Skeletal muscle satellite cell (primary cell): ENCODE results near the gene MYO1G.

Experiments
- H3K27me3 ChIP-seq: 2 replicates; pipeline ENCODE4 v1.7.0; 2013; ENCODE audit warnings: low read length; ENCODE audit not compliant: control insufficient read depth, insufficient read depth
- H3K36me3 ChIP-seq: 2 replicates; pipeline ENCODE4 v1.7.0; 2013; ENCODE audit warnings: mild to moderate bottlenecking, control low read depth, low read length; ENCODE audit not compliant: insufficient read depth
- H3K4me1 ChIP-seq: 2 replicates; pipeline ENCODE4 v1.7.0; 2013; ENCODE audit warnings: low read length; ENCODE audit not compliant: control insufficient read depth, insufficient read depth
- H3K4me2 ChIP-seq: 2 replicates; pipeline ENCODE4 v1.7.0; 2013; ENCODE audit warnings: mild to moderate bottlenecking, low read length
- H3K4me3 ChIP-seq: 2 replicates; pipeline ENCODE4 v1.7.0; 2013; ENCODE audit warnings: low read length
- H3K9ac ChIP-seq: 2 replicates; pipeline ENCODE4 v1.7.0; 2013; ENCODE audit warnings: mild to moderate bottlenecking, low read depth, low read length, moderate library complexity
- H3K9me3 ChIP-seq: replicated peaks from 2 replicates; pipeline ENCODE4 v1.7.0; 2013; ENCODE audit warnings: mild to moderate bottlenecking, control low read depth, low read length

The MYO1G gene

DNA sequence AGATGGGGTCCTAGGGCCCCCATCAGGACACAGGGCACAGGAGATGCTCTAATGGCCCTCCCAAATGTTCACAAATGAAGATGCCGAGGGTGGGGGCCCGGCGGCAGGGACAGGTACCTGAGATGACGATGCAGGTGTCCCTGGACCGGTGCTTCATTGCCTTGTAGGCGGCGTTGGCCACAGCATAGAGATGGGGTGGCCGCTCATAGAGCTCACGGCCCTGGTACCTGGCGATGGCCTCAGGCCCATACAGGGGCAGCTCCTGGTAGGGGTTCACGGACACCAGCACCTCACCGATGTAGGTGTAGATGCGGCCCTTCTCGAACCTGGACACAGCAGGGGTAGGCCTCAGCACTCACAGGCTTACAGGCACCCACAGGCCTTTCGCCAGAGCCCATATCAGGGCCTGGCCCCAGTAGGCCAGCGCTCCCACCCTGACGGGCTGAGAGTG is 2.0 kb downstream of the MYO1G start:
- Histone ChIP-seq H3K27me3 (no peaks in the 10 kb centered on the region), H3K9me3 (no peaks in the 10 kb centered on the region), H3K36me3 (peaks cover 2% of the 10 kb centered on the region), H3K4me1 (peaks cover 20% of the 10 kb centered on the region), H3K4me3 (no peak overlapping the region), H3K4me2 (no peak overlapping the region), H3K9ac (no peak overlapping the region)

DNA sequence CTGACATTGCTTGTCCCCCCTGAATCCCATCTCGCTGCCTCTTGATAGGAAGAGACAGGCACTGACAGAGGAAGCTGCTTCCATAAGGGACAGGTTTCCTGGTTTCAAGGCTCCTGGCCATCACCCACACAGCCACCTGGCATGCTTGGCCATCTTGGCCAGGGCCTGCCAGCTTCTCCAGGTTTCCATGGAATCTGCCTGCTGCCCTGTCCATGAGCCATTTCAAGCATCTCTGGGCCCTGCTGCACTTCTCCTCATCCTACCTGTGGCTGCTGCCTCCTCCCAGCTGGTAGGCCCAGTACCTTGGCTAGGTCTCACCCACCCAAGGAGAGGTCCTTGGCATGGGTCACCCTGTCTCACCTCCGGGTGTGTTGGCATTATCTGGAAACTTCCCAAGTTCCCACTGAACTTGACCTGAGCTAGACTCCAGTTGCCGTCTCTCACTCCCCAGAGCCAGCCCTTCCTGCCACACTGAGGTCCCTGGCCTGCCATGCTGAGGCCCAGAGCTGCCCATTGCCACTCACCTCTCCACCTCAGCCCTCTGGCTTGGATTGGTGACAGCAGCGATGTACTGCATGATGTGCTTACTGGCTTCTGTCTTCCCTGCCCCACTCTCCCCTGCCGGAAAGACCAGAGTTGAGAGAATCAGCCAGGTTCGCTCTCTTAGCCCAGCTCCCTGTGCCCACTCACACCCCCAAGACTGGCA is 2.6 kb downstream of the MYO1G start:
- no peaks in the 10 kb centered on the region for H3K27me3 ChIP-seq
- H3K36me3 ChIP-seq: no peaks in the 10 kb centered on the region
- peaks cover 19% of the 10 kb centered on the region for H3K4me1 ChIP-seq
- no peak overlapping the region for H3K4me3 ChIP-seq
- no peak overlapping the region for H3K4me2 ChIP-seq
- no peaks in the 10 kb centered on the region for H3K9me3 ChIP-seq
- no peak overlapping the region for H3K9ac ChIP-seq

- H3K4me2 ChIP-seq: no peak overlapping the region
- H3K4me3 ChIP-seq: no peak overlapping the region
- peaks cover 12% of the 10 kb centered on the region for H3K4me1 ChIP-seq
- H3K9me3 ChIP-seq: no peaks in the 10 kb centered on the region
- no peaks in the 10 kb centered on the region for H3K36me3 ChIP-seq
- no peaks in the 10 kb centered on the region for H3K27me3 ChIP-seq
- H3K9ac ChIP-seq: no peak overlapping the region
These were observed 3.3 kb downstream of the MYO1G start for GRCh38 chr7:44975331-44976039.

- no peaks in the 10 kb centered on the region for H3K9me3 ChIP-seq
- H3K4me1 ChIP-seq: peaks cover 3% of the 10 kb centered on the region
- H3K27me3 ChIP-seq: no peaks in the 10 kb centered on the region
- no peak overlapping the region for H3K9ac ChIP-seq
- H3K4me3 ChIP-seq: no peak overlapping the region
- no peak overlapping the region for H3K4me2 ChIP-seq
- no peaks in the 10 kb centered on the region for H3K36me3 ChIP-seq
These were observed 4.3 kb downstream of the MYO1G start for GRCh38 chr7:44974549-44974948.

DNA sequence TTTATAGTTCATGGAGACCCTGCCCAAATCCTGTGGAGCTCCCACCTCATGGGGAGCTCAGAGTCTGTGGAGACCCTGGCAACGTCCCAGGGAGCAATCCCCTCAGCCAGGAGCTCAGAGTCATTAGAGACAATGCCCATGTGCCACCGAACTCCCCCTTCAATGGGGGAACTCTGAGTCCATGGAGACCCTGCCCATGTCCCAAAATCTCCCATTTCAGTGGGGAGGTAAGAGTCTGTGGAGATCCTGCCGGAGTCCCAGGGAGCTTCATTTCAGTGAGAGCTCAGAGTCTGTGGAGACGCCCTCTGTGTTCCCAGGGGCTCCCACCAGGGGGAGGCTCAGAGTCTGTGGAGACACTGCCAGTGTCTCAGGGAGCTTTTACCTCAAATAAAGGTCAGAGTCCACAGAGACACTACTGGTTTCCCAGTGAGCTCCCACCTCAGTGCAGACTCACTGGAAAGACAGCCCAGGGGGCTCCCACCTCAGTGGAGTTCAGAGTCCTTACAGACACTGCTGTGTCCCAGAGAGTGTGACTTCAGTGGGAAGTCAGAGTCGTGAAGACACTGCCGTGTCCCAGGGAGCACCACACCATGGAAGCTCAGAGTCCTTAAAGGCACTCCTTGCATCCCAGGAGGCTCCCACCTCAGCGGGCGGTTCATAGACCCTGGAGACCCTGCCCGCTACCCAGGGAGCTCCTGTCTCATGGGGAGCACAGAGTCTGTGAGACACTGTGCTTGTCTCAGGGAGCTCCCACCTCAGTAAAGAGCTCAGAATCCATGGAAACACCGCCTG is 5.0 kb downstream of the MYO1G start:
- Histone ChIP-seq H3K9me3 (no peaks in the 10 kb centered on the region), H3K27me3 (no peaks in the 10 kb centered on the region), H3K4me2 (no peak overlapping the region), H3K4me1 (no peaks in the 10 kb centered on the region), H3K36me3 (no peaks in the 10 kb centered on the region), H3K9ac (no peak overlapping the region), H3K4me3 (no peak overlapping the region)

GRCh38 chr7:44972562-44972961 is 6.3 kb downstream of the MYO1G start:
- no peak overlapping the region for H3K4me2 ChIP-seq
- no peak overlapping the region for H3K4me3 ChIP-seq
- no peaks in the 10 kb centered on the region for H3K9me3 ChIP-seq
- no peak overlapping the region for H3K9ac ChIP-seq
- no peaks in the 10 kb centered on the region for H3K4me1 ChIP-seq
- H3K36me3 ChIP-seq: no peaks in the 10 kb centered on the region
- H3K27me3 ChIP-seq: no peaks in the 10 kb centered on the region

- Histone ChIP-seq H3K36me3 (no peaks in the 10 kb centered on the region), H3K9ac (no peak overlapping the region), H3K9me3 (no peaks in the 10 kb centered on the region), H3K27me3 (no peaks in the 10 kb centered on the region), H3K4me3 (no peak overlapping the region), H3K4me2 (no peak overlapping the region), H3K4me1 (no peaks in the 10 kb centered on the region)
These were observed 6.8 kb downstream of the MYO1G start for GRCh38 chr7:44971902-44972441.

- H3K4me1 ChIP-seq: no peaks in the 10 kb centered on the region
- no peaks in the 10 kb centered on the region for H3K36me3 ChIP-seq
These were observed 7.5 kb downstream of the MYO1G start for GRCh38 chr7:44971188-44971901.

GRCh38 chr7:44970523-44971051 is 8.2 kb downstream of the MYO1G start:
- Histone ChIP-seq H3K4me1 (no peaks in the 10 kb centered on the region), H3K9me3 (no peaks in the 10 kb centered on the region), H3K4me3 (no peak overlapping the region), H3K36me3 (no peaks in the 10 kb centered on the region), H3K4me2 (no peak overlapping the region), H3K9ac (no peak overlapping the region), H3K27me3 (no peaks in the 10 kb centered on the region)

More at GRCh38 chr7:44971188-44971901, 7.5 kb downstream of the MYO1G start:
- H3K4me3 ChIP-seq: no peak overlapping the region
- no peaks in the 10 kb centered on the region for H3K9me3 ChIP-seq
- no peak overlapping the region for H3K4me2 ChIP-seq
- no peak overlapping the region for H3K9ac ChIP-seq
- H3K27me3 ChIP-seq: no peaks in the 10 kb centered on the region

DNA sequence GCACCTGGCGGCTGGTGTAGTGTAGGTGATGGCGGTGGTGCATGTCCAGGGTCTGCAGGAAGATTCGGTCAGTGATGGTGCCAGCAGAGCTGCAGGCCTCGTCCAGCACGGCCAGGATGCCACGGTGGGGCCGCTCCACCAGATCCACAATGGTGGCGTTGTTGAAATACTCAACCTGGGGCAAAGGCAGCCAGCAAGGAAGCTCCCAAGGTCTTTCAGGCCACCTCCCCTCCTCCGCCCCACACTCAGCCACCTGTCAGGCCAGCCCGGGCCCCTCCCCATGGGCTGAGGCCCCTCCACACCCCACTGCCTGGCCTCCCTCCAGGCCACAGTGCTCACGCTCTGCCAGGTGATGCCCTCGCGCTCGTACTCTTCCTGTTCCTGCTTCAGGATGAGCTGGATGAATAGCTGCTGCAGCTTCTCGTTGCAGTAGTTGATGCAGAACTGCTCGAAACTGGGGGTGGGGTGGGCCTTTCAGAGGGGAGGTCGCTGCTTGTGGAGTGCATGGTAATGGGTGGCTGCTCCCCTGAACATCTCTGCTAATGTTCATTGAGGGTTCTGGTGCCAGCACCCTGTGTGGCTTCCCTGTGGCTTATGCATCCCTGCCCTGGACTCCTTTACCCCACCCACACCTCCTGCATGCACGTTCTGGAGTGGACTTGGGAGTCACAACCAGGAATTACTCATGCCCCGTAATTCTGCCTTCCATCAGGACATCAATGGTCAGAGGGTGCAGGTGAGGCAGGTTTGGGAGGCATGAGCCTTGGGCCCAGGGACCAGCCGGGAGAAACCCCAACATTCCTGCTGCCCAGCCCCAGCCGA is 8.9 kb downstream of the MYO1G start:
- Histone ChIP-seq H3K4me3 (no peak overlapping the region), H3K4me2 (no peak overlapping the region), H3K9ac (no peak overlapping the region), H3K9me3 (no peaks in the 10 kb centered on the region), H3K4me1 (no peaks in the 10 kb centered on the region), H3K36me3 (no peaks in the 10 kb centered on the region), H3K27me3 (no peaks in the 10 kb centered on the region)
